Cardiac fibroblast (primary cell): ENCODE results near the gene HS6ST2.

Experiments used
- DNase-seq, 2 donors: peaks; one replicate each; pipeline versions ENCODE4 v3.0.0 to v3.0.0-alpha.2; 2010; ENCODE audit warnings: low read depth in 2 of 2
- H3K4me3 ChIP-seq, 2 donors: replicated peaks in 1 of 2; 1 replicate in 1 of 2; 2 replicates in 1 of 2; pipeline ENCODE4 v1.5.1; 2011; ENCODE audit warnings: low read depth in 2 of 2, low read length in 2 of 2, mild to moderate bottlenecking in 2 of 2, moderate library complexity in 1 of 2
- TF ChIP-seq, protein P1 (sequence below): IDR thresholded peaks from one replicate; pipeline ENCODE4 v1.5.1; 2011; ENCODE audit warnings: low read depth, mild to moderate bottlenecking, low read length, inconsistent platforms

Gene HS6ST2

DNA sequence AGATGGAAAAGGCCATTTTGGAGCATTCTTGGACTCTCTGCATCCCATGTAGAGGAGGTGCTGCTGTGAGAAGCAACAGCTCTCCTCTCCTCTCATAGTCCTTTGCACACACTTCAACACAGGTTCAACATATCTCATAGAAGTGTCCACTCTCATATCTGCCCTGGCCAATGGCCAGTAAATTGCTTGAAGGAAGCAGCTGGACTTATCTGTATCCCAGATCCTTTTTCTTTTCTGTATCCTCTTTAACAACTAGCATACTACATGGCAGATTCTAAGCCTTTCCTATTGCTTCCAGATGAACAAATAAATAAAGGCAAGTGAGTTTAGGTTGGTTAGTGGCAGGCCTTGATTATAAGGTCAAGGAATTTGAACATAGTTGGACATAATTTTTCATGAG is 122.0 kb downstream of the HS6ST2 start:
- TF ChIP-seq, protein P1, sequence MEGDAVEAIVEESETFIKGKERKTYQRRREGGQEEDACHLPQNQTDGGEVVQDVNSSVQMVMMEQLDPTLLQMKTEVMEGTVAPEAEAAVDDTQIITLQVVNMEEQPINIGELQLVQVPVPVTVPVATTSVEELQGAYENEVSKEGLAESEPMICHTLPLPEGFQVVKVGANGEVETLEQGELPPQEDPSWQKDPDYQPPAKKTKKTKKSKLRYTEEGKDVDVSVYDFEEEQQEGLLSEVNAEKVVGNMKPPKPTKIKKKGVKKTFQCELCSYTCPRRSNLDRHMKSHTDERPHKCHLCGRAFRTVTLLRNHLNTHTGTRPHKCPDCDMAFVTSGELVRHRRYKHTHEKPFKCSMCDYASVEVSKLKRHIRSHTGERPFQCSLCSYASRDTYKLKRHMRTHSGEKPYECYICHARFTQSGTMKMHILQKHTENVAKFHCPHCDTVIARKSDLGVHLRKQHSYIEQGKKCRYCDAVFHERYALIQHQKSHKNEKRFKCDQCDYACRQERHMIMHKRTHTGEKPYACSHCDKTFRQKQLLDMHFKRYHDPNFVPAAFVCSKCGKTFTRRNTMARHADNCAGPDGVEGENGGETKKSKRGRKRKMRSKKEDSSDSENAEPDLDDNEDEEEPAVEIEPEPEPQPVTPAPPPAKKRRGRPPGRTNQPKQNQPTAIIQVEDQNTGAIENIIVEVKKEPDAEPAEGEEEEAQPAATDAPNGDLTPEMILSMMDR, result no peak

DNA sequence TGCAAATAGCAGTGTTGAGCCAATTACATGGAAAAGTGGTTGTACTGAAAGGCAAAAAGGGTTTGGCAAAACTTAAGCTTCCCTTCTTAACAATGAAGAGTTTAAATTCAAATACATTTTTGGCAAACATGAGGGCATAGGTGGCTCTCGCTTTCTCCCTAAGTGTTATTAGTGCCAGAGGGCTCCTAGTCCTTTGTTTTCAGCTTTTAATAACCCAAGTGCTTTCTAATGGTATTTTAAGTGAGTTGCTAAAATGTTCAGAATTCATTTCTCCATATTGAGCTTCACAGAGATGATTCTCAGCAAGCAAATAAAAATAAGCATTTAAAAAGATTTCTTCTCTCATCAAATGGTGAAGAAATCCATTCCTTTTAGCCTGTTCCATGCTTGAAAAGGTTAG is 123.7 kb downstream of the HS6ST2 start:
- H3K4me3 ChIP-seq, result no peak overlapping the region
- TF ChIP-seq, protein P1, result no peak

More for the DNA sequence above, 122.0 kb downstream of the HS6ST2 start:
- no peak overlapping the region for H3K4me3 ChIP-seq
- DNase-seq, result no peak

DNA sequence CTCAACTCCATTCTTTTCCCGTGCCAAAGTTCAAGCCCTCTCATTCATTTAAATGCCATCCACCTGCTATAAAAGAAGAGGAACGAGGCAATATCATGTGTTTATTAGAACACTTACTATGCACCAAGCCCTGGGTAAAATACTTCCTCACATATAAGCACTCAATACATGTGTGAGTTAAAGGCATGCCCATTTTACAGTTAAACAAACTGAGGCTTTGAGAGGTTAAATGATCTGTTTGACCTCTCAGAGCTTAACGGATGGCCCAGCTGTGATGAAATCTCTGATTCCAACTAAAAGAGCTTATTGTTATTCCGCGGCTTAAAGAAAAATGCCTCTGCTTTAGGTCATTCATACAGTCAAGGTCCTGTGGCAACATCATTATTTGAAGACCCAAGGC is 124.3 kb downstream of the HS6ST2 start:
- TF ChIP-seq, protein P1, result no peak
- DNase-seq, result no peak
- H3K4me3 ChIP-seq, result no peak overlapping the region

More for the DNA sequence above, 123.7 kb downstream of the HS6ST2 start:
- DNase-seq, result no peak

DNA sequence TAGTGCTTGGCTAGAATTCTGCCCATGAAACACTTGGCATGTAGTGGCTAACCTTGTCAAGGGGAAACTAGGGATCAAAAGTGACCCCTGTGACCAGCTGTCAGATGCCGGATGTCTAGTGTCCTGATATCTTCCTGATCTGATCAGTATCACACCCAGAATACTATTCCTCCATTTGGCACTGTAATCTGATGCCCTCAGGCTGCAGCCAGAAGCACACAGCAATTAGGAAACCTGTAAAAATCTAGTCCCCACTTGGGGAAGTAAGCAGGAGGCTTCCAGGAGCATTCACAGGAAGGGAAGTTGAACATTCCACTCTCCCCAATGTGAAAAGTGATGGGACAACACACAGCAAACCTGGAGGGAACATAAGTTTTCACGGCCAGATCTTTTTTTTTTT is 125.1 kb downstream of the HS6ST2 start:
- TF ChIP-seq, protein P1, result no peak
- H3K4me3 ChIP-seq, result no peak overlapping the region
- no peak for DNase-seq

DNA sequence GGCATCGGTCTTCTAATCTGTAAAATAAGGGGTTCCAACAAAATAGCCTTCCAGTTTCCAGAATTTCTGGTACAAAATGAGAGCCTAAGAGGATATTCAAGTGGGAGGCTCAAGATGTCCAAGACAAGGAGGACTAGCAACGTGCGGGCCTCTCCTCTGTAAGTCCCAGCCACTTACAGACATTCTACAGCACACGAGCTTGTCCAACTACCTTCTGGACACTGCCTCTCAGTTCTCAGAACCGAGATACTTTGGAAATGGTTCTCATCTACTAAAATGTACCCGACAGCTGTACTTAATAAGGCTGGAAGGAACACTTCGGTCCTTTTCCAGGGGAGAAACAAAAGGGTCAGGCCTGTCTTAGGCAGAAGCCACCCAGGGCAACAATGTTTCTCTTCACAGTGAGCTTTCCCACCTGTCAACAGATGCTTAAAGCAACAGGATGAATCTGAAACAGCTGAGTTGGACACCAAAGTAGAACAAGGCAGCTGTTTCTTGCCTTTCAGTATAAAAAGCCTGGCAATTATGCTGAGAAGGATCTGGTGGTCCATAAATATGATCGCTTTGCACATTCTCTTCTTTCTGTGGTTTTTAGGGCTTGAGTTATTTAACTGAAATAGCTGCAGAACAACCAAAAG is 127.0 kb downstream of the HS6ST2 start:
- TF ChIP-seq, protein P1, result no peak
- H3K4me3 ChIP-seq, result no peak overlapping the region
- DNase-seq, result no peak

DNA sequence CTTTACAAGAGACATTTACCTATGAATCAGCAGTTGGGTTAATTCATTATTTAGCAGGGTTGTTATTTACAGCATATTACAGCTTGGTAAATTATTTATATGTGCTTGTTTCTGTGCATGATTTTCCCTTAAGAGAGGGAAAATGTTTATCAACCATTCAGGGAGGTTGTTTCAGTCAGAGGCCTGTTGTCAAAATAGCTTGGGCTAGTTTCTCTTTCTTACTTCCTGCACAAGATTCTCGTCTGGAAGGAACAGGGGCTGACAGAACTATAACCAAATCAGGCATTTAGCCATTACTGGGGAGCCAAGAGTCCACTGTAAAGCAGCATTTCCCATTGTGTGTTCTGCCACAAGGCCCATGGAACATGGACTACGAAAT is 135.8 kb downstream of the HS6ST2 start:
- DNase-seq, result no peak
- TF ChIP-seq, protein P1, result no peak
- no peak overlapping the region for H3K4me3 ChIP-seq

DNA sequence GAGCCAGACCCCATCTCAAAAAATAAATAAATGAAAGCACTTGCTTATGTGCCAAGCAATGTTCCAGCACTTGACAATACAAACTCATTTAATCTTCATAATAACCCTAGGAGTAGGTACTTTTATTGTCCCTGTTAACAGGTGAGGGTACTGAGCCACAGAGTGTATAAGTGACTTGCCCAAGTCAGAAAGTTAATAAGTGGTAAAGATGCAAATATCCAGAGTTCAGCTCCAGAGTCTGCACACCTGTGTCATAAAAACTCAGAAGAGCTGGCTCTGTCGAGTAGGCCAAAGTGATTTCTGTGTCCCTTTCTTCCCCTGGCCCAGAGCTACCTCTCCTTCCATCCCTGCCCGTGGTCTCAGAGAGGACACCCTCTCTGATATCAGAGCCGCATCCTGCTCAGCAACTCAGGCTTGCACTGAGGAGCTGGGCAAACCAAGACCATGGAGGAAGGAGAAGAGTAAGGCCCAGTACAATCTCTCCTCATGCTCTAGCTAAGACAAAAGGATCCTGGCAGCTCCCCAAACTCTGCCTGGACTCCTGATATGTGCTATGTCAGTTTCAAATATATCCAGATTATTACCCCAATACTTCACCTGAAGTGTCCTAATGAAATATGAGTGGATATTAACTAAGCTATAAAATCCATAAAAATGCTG is 136.3 kb downstream of the HS6ST2 start:
- DNase-seq, result no peak
- TF ChIP-seq, protein P1, result no peak
- no peak overlapping the region for H3K4me3 ChIP-seq
